Activated T-helper 2 cell treated with anti-CD3 and anti-CD28 coated beads, Interferon-gamma antibody, Interleukin-2, Interleukin-4, amounts not matched to agents 10 μg/mL and 5 μg/mL and 100 μg/mL, durations not matched to agents 14 hours and 24 hours and 36 hours (primary cell): Measurements from ENCODE around the gene HRCT1. TPM values are rescaled to one million over a fixed set of nuclear protein-coding genes. Genes with fewer than 3 reads are reported as not detected.
"Not testable (repeated sequence)": the region's sequence is repeated elsewhere in the genome, so short reads cannot be mapped to it uniquely, and the experiment has no call there.

ENCODE experiments used
- DNase-seq: peaks from one replicate; pipeline ENCODE4 v3.0.0; 2021; ENCODE audit warnings: low spot score
- H3K27ac Mint-ChIP-seq: one replicate; pipeline ENCODE4 v1.8.0; 2021; ENCODE audit warnings: mixed read lengths
- H3K27me3 Mint-ChIP-seq: one replicate; pipeline ENCODE4 v1.8.0; 2021; ENCODE audit warnings: low read depth, mixed read lengths
- H3K36me3 Mint-ChIP-seq: one replicate; pipeline ENCODE4 v1.8.0; 2021; ENCODE audit warnings: low read depth, mixed read lengths
- H3K4me1 Mint-ChIP-seq: one replicate; pipeline ENCODE4 v1.8.0; 2021; ENCODE audit warnings: low read depth, mixed read lengths
- H3K4me3 Mint-ChIP-seq: one replicate; pipeline ENCODE4 v1.8.0; 2021; ENCODE audit warnings: low read depth, mild to moderate bottlenecking, moderate library complexity, mixed read lengths
- H3K9me3 Mint-ChIP-seq: one replicate; pipeline ENCODE4 v1.8.0; 2021; ENCODE audit warnings: mixed read lengths
- intact Hi-C: fragments of 100-400 bp; cut with micrococcal nuclease; formaldehyde crosslinking; loops from one replicate; pipeline ENCODE4 v1.15.1; 2023
- total RNA-seq: library from RNA; stranded (reverse); gene quantifications from 2 replicates; pipeline ENCODE4 v1.2.3, GENCODE V29; 2022

The HRCT1 gene
- total RNA-seq, 1 donor from 2014 or later, result not detected

DNA sequence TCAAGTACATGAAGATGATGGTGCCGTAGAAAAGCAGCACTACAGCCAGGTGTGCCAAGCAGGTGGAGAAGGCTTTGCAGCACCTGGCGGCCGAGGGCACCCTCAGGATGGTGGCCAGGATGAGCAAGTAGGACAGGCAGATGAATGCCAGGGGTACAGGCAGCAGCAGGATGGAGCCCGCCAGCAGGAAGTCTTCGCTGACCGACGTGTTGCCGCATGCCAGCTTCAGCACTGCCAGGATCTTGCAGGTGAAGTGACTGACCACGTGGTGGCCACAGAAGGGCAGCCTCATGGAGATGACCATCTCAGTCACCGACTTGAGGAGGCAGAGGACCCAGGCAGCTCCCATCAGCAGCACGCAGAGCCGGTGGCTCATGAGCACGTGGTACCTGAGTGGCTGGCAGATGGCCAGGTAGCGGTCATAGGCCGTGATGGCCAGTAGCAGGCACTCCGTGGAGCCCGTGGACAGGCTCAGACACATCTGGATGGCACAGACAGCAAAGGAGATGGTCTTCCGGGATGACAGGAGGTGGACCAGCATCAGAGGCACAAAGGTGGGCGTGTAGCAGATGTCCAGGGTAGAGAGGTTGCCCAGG is 36.3 kb upstream of the HRCT1 start:
- intact Hi-C loops, result no loop called here
- H3K9me3 Mint-ChIP-seq, result no peaks in the 10 kb centered on the region
- H3K4me3 Mint-ChIP-seq, result no peak overlapping the region
- H3K27ac Mint-ChIP-seq, result no peak overlapping the region
- H3K27me3 Mint-ChIP-seq, result peaks cover 1% of the 10 kb centered on the region
- no peaks in the 10 kb centered on the region for H3K4me1 Mint-ChIP-seq
- no peaks in the 10 kb centered on the region for H3K36me3 Mint-ChIP-seq
- DNase-seq, result no peak

DNA sequence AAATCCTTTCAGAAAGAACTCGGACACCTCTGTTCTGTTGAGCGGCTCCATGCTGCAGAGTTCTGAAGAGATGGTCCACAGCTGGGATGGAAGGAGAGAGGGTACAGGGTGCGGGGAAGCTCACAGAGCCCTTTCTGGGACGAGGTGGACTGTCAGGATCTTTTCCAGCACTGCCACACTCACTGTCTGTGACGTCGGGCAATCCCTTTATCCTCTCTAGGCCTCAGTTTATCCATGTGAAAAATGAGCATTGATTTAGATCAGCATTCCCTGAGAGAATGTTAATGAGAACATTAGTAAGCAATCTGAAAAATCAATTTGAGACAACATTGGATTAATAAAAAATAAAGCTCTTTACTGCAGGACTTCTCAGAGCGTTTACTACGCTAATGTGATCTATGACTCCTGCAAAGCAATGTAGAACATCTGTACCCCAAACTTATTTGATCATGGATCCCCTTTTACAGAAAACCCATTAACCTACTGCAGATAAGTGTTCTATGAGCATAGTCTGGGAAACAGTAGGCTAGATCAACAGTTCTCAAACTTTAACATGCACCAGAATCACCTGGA is 35.6 kb upstream of the HRCT1 start, which contains the start of gene OR13J1:
OR13J1 (minus strand) TSS at position 51 of the 573 bp plus-strand sequence; CDS start at position 51, 0 bp downstream.
- Mint-ChIP-seq H3K27me3 (peaks cover 7% of the 10 kb centered on the region), H3K36me3 (no peaks in the 10 kb centered on the region), H3K27ac (no peak within 1 kb of the TSS), H3K4me1 (no peaks in the 10 kb centered on the region), H3K9me3 (no peaks in the 10 kb centered on the region), H3K4me3 (no peak within 1 kb of the TSS)
- intact Hi-C loops, result no loop called here
- no peak for DNase-seq

DNA sequence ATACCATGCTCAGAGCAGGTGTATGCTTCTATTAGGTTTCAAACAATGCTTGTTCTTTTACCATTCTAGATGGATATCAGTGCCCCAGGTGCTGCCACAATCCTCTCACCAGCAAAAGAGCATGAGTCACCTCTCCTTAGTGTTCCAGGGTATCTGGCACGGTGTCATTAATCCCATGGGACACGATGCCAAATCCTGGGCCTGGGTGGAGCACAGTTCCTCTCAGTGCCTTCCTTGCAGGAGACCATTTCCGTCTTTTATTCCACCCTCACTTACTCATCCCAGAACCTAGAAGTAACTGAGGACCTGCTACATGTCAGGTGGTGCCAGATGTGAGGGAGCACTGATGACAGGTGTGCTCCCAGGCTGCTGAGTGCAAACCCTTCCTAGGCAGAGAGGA is 34.5 kb upstream of the HRCT1 start:
- H3K36me3 Mint-ChIP-seq, result no peaks in the 10 kb centered on the region
- H3K9me3 Mint-ChIP-seq, result peaks cover 1% of the 10 kb centered on the region
- intact Hi-C loops, result no loop called here
- no peak for DNase-seq
- no peaks in the 10 kb centered on the region for H3K4me1 Mint-ChIP-seq
- H3K27ac Mint-ChIP-seq, result no peak overlapping the region
- H3K4me3 Mint-ChIP-seq, result no peak overlapping the region
- H3K27me3 Mint-ChIP-seq, result peaks cover 18% of the 10 kb centered on the region

DNA sequence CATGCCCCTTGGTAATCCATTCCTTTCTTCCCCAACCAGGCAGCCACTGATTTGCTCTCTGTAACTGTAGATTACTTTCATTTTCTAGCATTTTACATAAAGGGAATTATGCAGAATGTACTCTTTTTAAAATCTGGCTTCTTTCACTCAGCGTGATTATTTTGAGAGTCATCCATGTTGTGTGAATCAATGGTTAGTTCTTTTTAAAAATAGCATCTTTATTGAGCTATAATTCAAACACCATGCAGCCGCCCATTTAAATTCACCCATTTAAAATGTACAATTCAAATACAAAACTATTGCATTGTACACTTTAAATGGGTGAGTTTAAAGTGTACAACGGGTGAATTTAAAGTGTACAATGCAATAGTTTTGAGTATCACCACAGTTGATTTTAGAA is 33.5 kb upstream of the HRCT1 start:
- peaks cover 10% of the 10 kb centered on the region for H3K9me3 Mint-ChIP-seq
- no peaks in the 10 kb centered on the region for H3K4me1 Mint-ChIP-seq
- H3K27me3 Mint-ChIP-seq, result peaks cover 26% of the 10 kb centered on the region
- intact Hi-C loops, result no loop called here
- no peaks in the 10 kb centered on the region for H3K36me3 Mint-ChIP-seq
- no peak overlapping the region for H3K27ac Mint-ChIP-seq
- DNase-seq, result no peak
- H3K4me3 Mint-ChIP-seq, result no peak overlapping the region

DNA sequence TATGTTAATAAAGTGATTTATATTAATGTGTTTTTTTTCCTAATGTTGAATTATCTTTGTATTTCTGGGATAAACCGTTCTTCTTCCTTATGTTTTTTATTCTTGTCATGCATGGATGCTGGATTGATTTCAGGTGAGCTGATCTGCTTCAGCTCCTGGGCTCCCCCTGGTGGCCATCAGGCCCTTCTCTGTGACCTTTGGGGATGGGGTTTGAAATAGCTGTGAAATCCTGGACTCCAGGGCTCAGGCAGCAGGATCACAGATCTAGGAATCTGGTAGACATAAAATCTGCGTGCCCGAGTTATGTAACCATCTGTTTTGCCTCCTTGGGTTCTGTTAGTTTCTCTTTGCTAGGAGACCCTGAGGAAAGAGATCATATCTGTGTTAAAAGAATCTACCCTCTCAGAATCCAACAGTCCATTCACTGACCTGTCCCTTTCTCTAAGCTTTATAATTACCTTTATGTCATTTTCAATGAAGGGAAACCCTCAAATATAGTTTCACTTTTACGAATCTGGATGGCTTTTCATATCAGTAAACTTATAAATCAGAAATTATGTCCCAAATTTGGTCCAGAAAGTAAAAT is 23.6 kb upstream of the HRCT1 start:
- peaks cover 33% of the 10 kb centered on the region for H3K27me3 Mint-ChIP-seq
- H3K36me3 Mint-ChIP-seq, result no peaks in the 10 kb centered on the region
- H3K27ac Mint-ChIP-seq, result no peak overlapping the region
- intact Hi-C loops, result loop anchor here (1.0 kb wide), 2 partner anchors 56 to 92 kb away; no protein-coding TSS in a partner anchor
- peaks cover 6% of the 10 kb centered on the region for H3K9me3 Mint-ChIP-seq
- H3K4me3 Mint-ChIP-seq, result no peak overlapping the region
- no peaks in the 10 kb centered on the region for H3K4me1 Mint-ChIP-seq
- peak; percentile 55 for DNase-seq

DNA sequence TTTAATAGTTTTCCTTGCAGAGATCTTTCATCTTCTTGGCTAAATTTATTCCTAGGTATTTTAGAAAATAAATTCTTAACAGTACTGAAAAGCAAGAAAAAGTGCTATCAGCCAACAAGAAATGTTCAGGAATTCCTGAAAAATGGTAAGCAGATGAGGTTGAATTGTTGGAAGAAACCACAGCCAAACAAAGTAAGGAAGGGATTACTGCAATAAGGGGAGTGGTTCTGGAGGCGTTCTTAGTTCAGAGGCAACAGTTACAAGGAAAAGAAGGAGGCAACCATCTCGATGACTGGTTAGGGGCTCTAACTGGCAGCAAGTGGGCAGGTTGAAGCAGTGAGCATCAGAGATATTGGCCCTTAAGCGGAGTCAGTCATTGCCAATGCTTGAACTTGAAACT is 23.0 kb upstream of the HRCT1 start:
- DNase-seq, result no peak
- Mint-ChIP-seq H3K9me3 (no peaks in the 10 kb centered on the region), H3K4me1 (no peaks in the 10 kb centered on the region), H3K27ac (no peak overlapping the region), H3K36me3 (no peaks in the 10 kb centered on the region), H3K4me3 (no peak overlapping the region), H3K27me3 (peaks cover 27% of the 10 kb centered on the region)
- intact Hi-C loops, result loop anchor here (1.0 kb wide), 2 partner anchors 57 to 93 kb away; no protein-coding TSS in a partner anchor

DNA sequence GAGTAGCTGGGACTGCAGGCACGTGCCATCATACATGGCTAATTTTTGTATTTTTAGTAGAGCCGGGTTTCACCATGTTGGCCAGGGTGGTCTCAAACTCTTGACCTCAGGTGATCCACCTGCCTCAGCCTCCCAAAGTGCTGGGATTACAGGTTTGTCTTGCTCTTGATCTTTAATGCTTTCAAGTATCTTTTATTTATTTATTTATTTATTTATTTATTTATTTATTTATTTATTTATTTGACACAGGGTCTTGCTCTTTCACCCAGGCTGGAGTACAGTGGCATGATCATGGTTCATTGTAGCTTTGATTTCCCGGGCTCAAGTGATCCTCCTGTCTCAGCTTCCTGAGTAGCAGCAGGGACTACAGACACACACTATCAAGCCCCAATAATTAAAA is 21.1 kb upstream of the HRCT1 start:
- DNase-seq, H3K9me3 Mint-ChIP-seq, H3K36me3 Mint-ChIP-seq, H3K4me1 Mint-ChIP-seq, H3K27ac Mint-ChIP-seq, H3K4me3 Mint-ChIP-seq, intact Hi-C loops: not testable (repeated sequence)
- H3K27me3 Mint-ChIP-seq, result peaks cover 24% of the 10 kb centered on the region

DNA sequence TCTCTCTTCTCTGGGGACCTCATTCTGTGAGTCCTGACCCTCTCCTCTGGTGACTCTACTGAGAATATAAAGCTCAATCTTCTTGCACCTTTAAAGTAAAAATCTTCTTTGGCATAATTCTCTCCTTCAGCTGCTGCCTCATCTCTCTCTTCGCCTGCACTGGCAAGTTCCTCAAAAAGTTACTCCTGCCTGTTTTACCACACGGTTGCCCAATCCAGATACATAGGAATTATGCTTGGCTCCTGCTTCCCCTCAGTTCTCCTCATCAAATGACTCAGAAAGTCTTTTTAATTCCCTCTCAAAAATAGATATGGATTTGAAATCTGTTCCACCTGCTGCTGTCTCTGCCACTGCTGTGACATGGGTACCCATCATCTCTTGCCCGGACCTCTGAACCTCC is 14.4 kb upstream of the HRCT1 start:
- Mint-ChIP-seq H3K27me3 (peaks cover 32% of the 10 kb centered on the region), H3K36me3 (no peaks in the 10 kb centered on the region), H3K4me1 (no peaks in the 10 kb centered on the region), H3K27ac (no peak overlapping the region), H3K4me3 (no peak overlapping the region), H3K9me3 (no peaks in the 10 kb centered on the region)
- intact Hi-C loops, result no loop called here
- DNase-seq, result no peak

DNA sequence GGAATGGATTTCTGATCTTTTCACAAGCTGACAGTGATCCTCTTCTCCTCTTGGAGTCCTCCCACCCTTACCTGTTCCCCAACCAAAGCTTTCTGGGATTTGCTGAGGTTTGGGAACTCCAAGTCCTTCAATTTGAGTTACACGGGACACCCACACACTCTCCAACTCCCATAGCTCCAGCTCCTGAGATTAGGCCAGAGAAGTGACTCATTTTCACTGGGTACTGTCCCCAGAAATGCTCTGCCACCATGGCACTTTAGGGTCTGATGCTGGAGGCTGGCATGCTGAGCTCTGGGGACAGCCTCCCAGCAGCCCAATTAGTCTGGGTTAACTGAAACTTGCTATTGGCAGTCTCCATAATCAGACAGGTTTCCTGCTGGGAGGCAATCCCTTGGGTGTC is 14.0 kb upstream of the HRCT1 start:
- Mint-ChIP-seq H3K9me3 (no peaks in the 10 kb centered on the region), H3K27ac (no peak overlapping the region), H3K4me1 (no peaks in the 10 kb centered on the region), H3K27me3 (peaks cover 29% of the 10 kb centered on the region), H3K4me3 (no peak overlapping the region), H3K36me3 (no peaks in the 10 kb centered on the region)
- no peak for DNase-seq
- intact Hi-C loops, result no loop called here

DNA sequence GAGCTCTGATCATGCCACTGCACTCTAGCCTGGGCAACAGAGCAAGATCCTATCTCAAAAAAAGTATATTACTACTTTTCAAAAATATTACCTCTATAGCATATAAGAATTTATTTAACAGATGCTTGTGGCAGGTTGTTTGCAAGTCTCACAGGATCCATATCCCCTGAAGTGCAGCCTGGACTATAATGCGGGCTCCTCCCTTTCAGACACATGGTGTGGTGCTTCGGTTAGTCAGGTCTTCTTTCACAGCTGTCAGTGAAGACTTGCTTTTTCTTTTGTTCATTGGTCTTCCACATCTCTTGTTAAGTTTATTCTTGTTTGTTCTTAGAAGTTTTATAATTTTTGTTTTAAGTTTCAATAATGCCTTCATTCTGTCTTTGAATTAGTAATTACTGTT is 9.4 kb upstream of the HRCT1 start:
- DNase-seq, result no peak
- Mint-ChIP-seq H3K36me3 (no peaks in the 10 kb centered on the region), H3K9me3 (no peaks in the 10 kb centered on the region), H3K4me3 (no peak overlapping the region), H3K27me3 (peaks cover 36% of the 10 kb centered on the region), H3K4me1 (no peaks in the 10 kb centered on the region), H3K27ac (no peak overlapping the region)
- intact Hi-C loops, result no loop called here

DNA sequence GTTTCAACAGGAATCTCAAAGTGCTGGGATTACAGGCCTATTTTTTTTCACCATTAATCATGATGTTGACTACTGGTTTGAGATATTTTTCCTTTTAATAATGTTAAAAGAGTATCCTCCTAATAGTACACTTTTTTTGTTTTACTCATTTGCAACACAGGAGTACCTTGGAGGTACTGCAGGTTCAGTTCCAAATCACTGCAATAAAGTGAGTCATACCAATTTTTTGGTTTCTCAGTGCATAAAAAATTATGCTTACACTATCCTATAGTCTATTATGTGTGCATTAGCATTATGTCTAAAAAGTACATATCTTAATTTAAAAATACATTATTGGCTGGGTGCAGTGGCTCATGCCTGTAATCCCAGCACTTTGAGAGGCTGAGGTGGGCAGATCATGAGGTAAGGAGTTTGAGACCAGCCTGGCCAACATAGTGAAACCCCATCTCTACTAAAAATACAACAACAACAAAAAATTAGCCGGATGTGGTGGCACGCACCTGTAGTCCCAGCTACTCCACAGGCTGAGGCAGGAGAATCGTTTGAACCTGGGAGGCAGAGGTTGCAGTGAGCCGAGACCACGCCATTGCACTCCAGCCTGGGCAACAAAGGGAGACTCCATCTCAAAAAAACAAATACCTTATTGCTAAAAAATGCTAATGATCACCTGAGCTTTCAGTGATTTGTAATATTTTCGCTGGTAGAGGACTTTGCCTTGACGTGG is 8.5 kb upstream of the HRCT1 start:
- intact Hi-C loops, DNase-seq, H3K27ac Mint-ChIP-seq, H3K36me3 Mint-ChIP-seq, H3K4me3 Mint-ChIP-seq, H3K9me3 Mint-ChIP-seq, H3K4me1 Mint-ChIP-seq: not testable (repeated sequence)
- peaks cover 31% of the 10 kb centered on the region for H3K27me3 Mint-ChIP-seq

DNA sequence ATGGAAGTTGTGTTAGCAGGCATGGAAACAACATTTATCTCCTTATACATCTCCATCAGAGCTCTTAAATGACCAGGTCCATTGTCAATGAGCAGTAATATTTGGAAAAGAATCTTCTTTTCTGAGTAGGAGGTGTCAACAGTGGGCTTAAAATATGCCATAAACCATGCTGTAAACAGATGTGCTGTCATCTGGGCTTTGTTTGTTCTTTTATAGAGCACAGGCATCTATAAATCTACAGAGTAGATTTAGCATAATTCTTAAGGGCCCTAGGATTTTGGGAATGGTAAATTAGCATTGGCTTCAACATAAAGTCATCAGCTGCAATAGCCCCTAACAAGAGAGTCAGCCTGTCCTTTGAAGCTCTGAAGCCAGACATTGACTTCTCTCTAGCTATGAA is 7.7 kb upstream of the HRCT1 start:
- H3K27ac Mint-ChIP-seq, result no peak overlapping the region
- no peak overlapping the region for H3K4me3 Mint-ChIP-seq
- no peaks in the 10 kb centered on the region for H3K36me3 Mint-ChIP-seq
- peaks cover 33% of the 10 kb centered on the region for H3K27me3 Mint-ChIP-seq
- intact Hi-C loops, result no loop called here
- no peaks in the 10 kb centered on the region for H3K9me3 Mint-ChIP-seq
- DNase-seq, result no peak
- H3K4me1 Mint-ChIP-seq, result peaks cover 5% of the 10 kb centered on the region

DNA sequence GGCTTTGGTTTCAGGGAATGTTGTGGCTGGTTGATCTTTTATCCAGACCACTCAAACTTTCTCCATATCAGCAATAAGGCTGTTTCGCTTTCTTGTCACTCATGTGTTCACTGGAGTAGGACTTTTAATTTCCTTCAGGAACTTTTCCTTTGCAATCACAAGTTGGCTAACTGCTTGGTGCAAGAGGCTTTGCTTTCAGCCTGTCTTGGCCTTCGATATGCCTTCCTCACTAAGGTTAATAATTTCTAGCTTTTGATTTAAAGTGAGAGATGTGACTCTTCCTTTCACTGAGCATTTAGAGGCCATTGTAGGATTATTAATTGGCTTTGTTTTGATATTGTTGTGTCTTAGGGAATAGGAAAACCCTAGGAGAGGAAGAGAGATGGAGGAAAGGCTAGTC is 7.0 kb upstream of the HRCT1 start:
- peaks cover 5% of the 10 kb centered on the region for H3K4me1 Mint-ChIP-seq
- H3K4me3 Mint-ChIP-seq, result no peak overlapping the region
- no peak overlapping the region for H3K27ac Mint-ChIP-seq
- H3K36me3 Mint-ChIP-seq, result no peaks in the 10 kb centered on the region
- intact Hi-C loops, result no loop called here
- H3K27me3 Mint-ChIP-seq, result peaks cover 28% of the 10 kb centered on the region
- no peaks in the 10 kb centered on the region for H3K9me3 Mint-ChIP-seq
- no peak for DNase-seq
